ENCODE measurements around the gene PLCH1.

DNA sequence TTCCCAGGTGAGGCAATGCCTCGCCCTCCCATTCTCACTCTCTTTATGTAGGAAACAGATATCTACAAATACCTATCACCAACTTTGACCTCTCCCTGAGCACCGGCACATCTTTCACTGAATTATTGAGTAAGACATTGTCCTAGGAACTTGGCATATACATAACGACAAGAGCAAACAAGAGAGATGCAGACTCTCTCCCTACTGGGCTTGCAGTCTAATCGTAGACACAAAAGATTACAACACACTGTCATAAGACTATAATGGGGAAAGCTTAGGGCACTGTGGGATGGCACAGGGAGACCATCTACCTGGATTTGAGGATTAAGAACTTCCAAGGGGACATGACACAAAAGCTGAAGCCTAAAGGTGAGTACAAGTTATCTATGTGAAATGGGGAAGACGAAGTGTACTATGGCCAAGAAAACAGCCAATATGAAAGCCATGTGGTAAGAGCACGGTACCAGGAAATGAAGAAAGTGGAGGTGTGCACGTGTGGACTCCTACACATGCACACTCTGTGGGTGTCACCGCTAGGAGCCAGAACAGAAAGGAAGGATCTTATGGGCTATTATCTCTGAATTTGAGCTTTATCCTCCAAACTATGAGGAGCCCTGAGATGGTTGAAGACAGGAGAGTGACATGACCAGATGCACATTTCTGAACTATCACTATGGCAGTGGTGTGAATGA is 232.6 kb downstream of the PLCH1 start:
- TF ChIP-seq, protein P1, sequence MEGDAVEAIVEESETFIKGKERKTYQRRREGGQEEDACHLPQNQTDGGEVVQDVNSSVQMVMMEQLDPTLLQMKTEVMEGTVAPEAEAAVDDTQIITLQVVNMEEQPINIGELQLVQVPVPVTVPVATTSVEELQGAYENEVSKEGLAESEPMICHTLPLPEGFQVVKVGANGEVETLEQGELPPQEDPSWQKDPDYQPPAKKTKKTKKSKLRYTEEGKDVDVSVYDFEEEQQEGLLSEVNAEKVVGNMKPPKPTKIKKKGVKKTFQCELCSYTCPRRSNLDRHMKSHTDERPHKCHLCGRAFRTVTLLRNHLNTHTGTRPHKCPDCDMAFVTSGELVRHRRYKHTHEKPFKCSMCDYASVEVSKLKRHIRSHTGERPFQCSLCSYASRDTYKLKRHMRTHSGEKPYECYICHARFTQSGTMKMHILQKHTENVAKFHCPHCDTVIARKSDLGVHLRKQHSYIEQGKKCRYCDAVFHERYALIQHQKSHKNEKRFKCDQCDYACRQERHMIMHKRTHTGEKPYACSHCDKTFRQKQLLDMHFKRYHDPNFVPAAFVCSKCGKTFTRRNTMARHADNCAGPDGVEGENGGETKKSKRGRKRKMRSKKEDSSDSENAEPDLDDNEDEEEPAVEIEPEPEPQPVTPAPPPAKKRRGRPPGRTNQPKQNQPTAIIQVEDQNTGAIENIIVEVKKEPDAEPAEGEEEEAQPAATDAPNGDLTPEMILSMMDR (IDR thresholded peaks at IDR 0.05; ENCODE audit: low read depth, low read length) = no peak
- TF ChIP-seq EZH2phosphoT487 (IDR thresholded peaks at IDR 0.05; ENCODE audit: low read depth) = no peak
